GM10266 (cell line): Measurements from ENCODE around the gene IL36RN.

Source experiments
- DNase-seq: peaks from one replicate; pipeline ENCODE4 v3.0.0; 2012; ENCODE audit errors: extremely low spot score
- TF ChIP-seq, protein P1 (sequence below): IDR thresholded peaks from 2 replicates; pipeline ENCODE4 v1.5.1; 2012; ENCODE audit warnings: mild to moderate bottlenecking, low read depth; ENCODE audit not compliant: control insufficient read depth, insufficient read depth; ENCODE audit errors: missing control alignments

IL36RN gene

DNA sequence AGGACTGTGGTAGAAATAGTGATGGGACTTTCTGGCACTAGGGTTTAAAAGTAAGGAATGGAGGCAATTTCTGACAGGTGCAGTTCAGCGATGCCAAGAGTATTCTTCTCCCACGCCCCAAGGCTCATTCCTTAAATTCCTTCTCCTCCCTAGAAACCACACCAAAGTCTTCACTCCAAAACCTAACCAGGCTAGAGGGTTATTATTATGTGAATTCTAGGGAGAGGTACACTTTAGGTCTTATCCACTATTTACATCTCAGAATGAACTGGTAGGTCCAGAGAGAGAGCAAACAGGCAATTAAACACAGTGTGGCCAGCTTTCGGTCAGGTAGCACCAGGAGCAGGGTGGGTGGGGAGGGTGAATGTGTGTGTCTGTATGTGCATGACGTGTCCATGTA is 20.1 kb downstream of the IL36RN start:
- TF ChIP-seq, protein P1, sequence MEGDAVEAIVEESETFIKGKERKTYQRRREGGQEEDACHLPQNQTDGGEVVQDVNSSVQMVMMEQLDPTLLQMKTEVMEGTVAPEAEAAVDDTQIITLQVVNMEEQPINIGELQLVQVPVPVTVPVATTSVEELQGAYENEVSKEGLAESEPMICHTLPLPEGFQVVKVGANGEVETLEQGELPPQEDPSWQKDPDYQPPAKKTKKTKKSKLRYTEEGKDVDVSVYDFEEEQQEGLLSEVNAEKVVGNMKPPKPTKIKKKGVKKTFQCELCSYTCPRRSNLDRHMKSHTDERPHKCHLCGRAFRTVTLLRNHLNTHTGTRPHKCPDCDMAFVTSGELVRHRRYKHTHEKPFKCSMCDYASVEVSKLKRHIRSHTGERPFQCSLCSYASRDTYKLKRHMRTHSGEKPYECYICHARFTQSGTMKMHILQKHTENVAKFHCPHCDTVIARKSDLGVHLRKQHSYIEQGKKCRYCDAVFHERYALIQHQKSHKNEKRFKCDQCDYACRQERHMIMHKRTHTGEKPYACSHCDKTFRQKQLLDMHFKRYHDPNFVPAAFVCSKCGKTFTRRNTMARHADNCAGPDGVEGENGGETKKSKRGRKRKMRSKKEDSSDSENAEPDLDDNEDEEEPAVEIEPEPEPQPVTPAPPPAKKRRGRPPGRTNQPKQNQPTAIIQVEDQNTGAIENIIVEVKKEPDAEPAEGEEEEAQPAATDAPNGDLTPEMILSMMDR = no peak

DNA sequence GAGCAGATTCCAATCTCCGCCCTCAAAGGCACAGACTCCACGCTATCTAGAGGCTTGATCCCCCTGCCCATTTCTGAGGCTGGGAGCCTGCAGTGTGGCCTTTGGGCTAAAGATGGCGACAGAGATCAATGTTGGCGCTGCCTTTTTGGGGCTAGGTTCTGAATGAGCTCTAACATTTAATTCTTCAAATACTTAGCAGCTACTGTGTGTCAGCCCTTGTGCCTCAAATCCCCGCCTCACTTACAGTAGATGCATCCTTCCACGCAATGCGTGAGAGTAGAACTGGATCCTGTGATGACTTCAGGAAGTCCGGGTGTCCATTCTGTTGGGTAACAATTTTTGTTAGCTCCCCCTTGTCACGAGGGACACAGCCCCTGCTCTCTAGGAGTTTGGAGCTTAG is 21.1 kb downstream of the IL36RN start:
- TF ChIP-seq, protein P1 = peak; percentile 86
- DNase-seq = peak; percentile 47

More for the DNA sequence above, 20.1 kb downstream of the IL36RN start:
- no peak for DNase-seq

- TF ChIP-seq, protein P1 = no peak
- no peak for DNase-seq
These were observed 22.7 kb downstream of the IL36RN start for GRCh38 chr2:113081488-113082210.

- DNase-seq = no peak
- TF ChIP-seq, protein P1 = no peak
These were observed 24.3 kb downstream of the IL36RN start for GRCh38 chr2:113083296-113083695.

DNA sequence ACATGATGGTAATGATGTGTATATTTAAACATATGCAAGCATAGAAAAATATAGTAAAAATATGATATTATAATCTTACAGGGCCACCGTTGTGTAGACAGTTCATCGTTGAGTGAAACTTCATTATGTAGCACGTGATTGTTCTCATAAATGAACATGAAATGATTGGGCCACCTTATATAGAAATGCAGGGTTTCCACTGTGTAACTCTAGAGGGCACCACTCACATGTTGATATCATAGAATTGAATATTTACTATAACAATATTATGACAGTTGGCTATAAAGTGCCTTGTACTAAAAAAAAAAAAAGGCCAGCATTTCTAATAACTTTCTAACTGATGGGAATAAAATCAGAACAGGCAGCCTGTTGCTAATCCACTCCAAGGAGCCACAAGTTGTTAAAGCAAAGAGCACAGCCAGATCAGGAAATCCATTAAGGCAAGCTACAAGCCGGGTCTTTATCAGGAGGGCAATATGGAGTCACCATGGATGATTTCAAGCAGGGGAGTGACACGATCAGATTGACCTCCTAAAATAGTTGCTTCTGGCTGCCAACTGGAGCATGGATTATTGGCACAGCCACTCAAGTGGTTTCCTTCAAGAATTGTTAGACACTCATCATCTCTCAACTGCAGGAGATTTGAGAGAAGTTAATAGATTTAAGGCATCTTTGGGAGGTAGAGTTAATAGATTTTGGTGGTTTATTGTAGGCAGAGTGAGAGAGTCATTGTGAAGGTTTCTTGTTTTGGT is 25.4 kb downstream of the IL36RN start:
- peak; percentile 26 for DNase-seq
- TF ChIP-seq, protein P1 = peak; percentile 49

GRCh38 chr2:113085542-113085941 is 26.5 kb downstream of the IL36RN start:
- TF ChIP-seq, protein P1 = no peak
- DNase-seq = no peak

DNA sequence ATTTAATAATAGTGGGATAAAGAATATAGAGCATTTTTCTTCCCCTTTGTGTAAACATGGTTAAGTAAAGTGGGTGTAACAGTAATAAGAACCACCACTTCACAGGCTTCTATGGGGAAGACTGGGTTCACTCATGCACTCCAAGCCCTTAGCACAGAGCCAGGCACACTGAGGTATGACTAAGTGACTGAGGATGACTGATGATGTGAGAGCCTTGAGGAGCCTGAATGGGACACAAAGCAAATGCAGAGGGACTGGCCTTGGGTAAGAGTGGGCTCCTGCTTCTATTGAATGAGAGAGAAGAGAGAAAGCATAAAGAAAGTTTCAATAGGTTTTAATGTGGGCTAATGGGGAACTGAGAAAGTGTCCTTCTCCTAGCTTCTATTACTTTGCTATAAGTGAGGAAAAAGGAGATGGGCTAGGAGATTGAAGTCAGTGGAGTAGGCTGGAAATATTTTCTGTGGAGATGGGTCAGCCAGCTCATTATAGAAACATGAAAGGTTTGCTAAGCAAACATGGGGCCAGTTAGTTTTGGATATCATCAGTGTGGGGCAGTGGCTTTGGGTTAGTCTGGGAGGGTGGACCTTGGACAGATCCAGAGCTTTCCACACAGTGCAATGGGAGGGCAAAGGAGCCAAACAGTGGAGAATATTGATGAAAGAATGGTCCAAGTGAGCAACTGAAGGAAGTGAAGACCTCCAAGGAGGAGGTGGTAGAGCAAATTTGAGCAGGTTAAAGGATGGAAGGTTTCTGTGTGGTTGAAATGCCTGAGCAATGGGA is 29.4 kb downstream of the IL36RN start:
- TF ChIP-seq, protein P1 = no peak

More for the DNA sequence above, 29.4 kb downstream of the IL36RN start:
- no peak for DNase-seq
